ENCODE data around the gene MROH9. TPM values are rescaled to one million over a fixed set of nuclear protein-coding genes. Genes with fewer than 3 reads are reported as not detected.

Gene MROH9
- total and polyA plus RNA-seq, 2 of the 4 experiments (the other 2 are of a cell fraction): not detected

DNA sequence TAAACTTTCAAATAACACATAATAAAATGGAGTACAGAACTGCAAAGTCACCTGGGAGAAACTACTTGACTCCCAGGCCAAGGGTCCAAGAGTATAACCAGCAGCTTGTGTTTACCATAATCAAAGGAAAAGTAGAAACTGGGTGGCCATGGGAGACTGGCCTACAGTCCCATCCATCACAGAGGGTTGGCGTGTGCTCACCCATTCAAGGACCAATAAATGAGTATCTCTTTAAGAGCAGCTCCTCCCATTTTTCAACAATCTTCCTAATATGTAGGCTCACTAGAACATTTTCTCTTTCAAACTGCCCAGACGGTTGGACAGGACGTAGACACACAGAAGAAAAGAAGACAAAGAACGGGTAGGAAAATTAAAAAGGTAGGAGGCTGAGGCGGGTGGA, 155.3 kb downstream of the MROH9 start, which contains the start of gene FMO3:
Gene FMO3, plus strand, starts transcription at position 302 of the 400 bp plus-strand sequence. CDS start 1,754 bp downstream, outside the sequence.
- no peak within 1 kb of the TSS for H3K4me3 ChIP-seq (ENCODE audit: insufficient read depth, low read depth, low read length)
- no peak within 1 kb of the TSS for H2BK15ac ChIP-seq (ENCODE audit: low read depth, low read length)
- H3K9me1 ChIP-seq (ENCODE audit: insufficient read depth, low read length): no peaks in the 10 kb centered on the region
- no peaks in the 10 kb centered on the region for H3K79me1 ChIP-seq (ENCODE audit: low read depth in 1 of 2, low read length in 2 of 2)
- H4K5ac ChIP-seq (ENCODE audit: low read depth, low read length): no peak within 1 kb of the TSS
- H2AK9ac ChIP-seq (replicated peaks; ENCODE audit: low read depth, low read length, poor library complexity): no peak within 1 kb of the TSS
- H4K8ac ChIP-seq (ENCODE audit: low read depth in 2 of 2, low read length in 2 of 2): no peak within 1 kb of the TSS
- H3K27ac ChIP-seq (ENCODE audit: insufficient read depth, low read length): no peak within 1 kb of the TSS
- H3K23ac ChIP-seq (ENCODE audit: low read depth, low read length): no peak within 1 kb of the TSS
- no peaks in the 10 kb centered on the region for H4K20me1 ChIP-seq (ENCODE audit: insufficient read depth, low read length)
- DNase-seq (no peak), ATAC-seq (ENCODE audit: low read depth) (no peak)
- H3K27me3 ChIP-seq (ENCODE audit: control insufficient read depth, insufficient read depth, low read length): no peaks in the 10 kb centered on the region
- no peaks in the 10 kb centered on the region for H3K4me1 ChIP-seq (ENCODE audit: control insufficient read depth, insufficient read depth, low read length)
- no peak within 1 kb of the TSS for H4K91ac ChIP-seq (ENCODE audit: insufficient read depth, low read depth, low read length)
- H2AK5ac ChIP-seq (ENCODE audit: low read depth, low read length): no peak within 1 kb of the TSS
- dilution Hi-C loops (cut with HindIII; ENCODE audit: low sequenced_read_pairs, unreplicated experiment): no loop called here
- H2BK5ac ChIP-seq (ENCODE audit: low read depth, low read length, poor library complexity, severe bottlenecking): no peak within 1 kb of the TSS
- no TSS peak for BruUV-seq (replicated peaks)
- H3K14ac ChIP-seq (replicated peaks; ENCODE audit: low read depth, low read length): no peak within 1 kb of the TSS
- no peak within 1 kb of the TSS for H3K4me2 ChIP-seq (ENCODE audit: low read depth, low read length)
- no peaks in the 10 kb centered on the region for H3K36me3 ChIP-seq (ENCODE audit: control insufficient read depth, insufficient read depth, low read length)
- no peak within 1 kb of the TSS; the same call in 1 of the 2 replicates for H3K18ac ChIP-seq (ENCODE audit: low read depth, low read length)
- ChIA-PET CTCF (interaction anchor here (1.3 to 1.9 kb wide), 2 partner anchors 9 to 136 kb away, joined by 3 to 7 read pairs; no protein-coding TSS in a partner anchor), POLR2A (ENCODE audit: unreplicated experiment) (interaction anchor here (0.6 kb wide), 1 partner anchor 9 kb away, joined by 3 read pairs; no protein-coding TSS in a partner anchor)
- H3K9ac ChIP-seq (ENCODE audit: low read depth, low read length): no peak within 1 kb of the TSS; the same call in 1 of the 2 replicates
- no peak within 1 kb of the TSS for H2AFZ ChIP-seq (replicated peaks; ENCODE audit: low read length, poor library complexity)
- H3K56ac ChIP-seq (ENCODE audit: extremely low read depth, insufficient read depth, low read length): no peak within 1 kb of the TSS
- H3K4ac ChIP-seq (ENCODE audit: low read depth, low read length): no peak within 1 kb of the TSS
- H2BK120ac ChIP-seq (ENCODE audit: low read depth, low read length): no peak within 1 kb of the TSS
- in situ Hi-C loops (cut with MboI; ENCODE audit: low sequenced_read_pairs): no loop called here
- no CpG with 5 or more reads among the region's 5 CpGs for WGBS, 2 experiments (ENCODE audit: extremely low coverage in 2 of 2, insufficient read length in 1 of 2)
- H3K9me3 ChIP-seq (ENCODE audit: control insufficient read depth, insufficient read depth, low read length): no peaks in the 10 kb centered on the region
- no peak within 1 kb of the TSS for H2BK20ac ChIP-seq (ENCODE audit: low read depth, low read length)
- intact Hi-C loops (cut with micrococcal nuclease): no loop called here
- TF ChIP-seq RCOR1 (IDR thresholded peaks at IDR 0.05; ENCODE audit: insufficient replicate concordance, low read length) (no peak), POLR2A (IDR thresholded peaks at IDR 0.05; ENCODE audit: low read depth, low read length) (no peak), MAFK (IDR thresholded peaks at IDR 0.05; ENCODE audit: low read depth, low read length) (no peak), NFE2L2 (IDR thresholded peaks at IDR 0.05; ENCODE audit: low read depth, low read length) (no peak), RFX5 (IDR thresholded peaks at IDR 0.05; ENCODE audit: low read depth, low read length) (no peak), SMC3 (IDR thresholded peaks at IDR 0.05; ENCODE audit: low read depth, low read length) (no peak), MAZ (IDR thresholded peaks at IDR 0.05; ENCODE audit: borderline replicate concordance, low read depth, low read length) (no peak), BHLHE40 (IDR thresholded peaks at IDR 0.05; ENCODE audit: low read depth, low read length) (no peak), FOS (IDR thresholded peaks at IDR 0.05; ENCODE audit: low read depth, low read length) (no peak), CEBPB (IDR thresholded peaks at IDR 0.05; ENCODE audit: low read depth, low read length) (no peak), MXI1 (IDR thresholded peaks at IDR 0.05; ENCODE audit: borderline replicate concordance, low read depth, low read length) (no peak), RAD21 (IDR thresholded peaks at IDR 0.05; ENCODE audit: low read length) (no peak)
- TF ChIP-seq, protein P1, sequence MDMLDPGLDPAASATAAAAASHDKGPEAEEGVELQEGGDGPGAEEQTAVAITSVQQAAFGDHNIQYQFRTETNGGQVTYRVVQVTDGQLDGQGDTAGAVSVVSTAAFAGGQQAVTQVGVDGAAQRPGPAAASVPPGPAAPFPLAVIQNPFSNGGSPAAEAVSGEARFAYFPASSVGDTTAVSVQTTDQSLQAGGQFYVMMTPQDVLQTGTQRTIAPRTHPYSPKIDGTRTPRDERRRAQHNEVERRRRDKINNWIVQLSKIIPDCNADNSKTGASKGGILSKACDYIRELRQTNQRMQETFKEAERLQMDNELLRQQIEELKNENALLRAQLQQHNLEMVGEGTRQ (IDR thresholded peaks at IDR 0.05; ENCODE audit: low read depth, low read length): no peak

Measured in IMR-90 (cell line).